Measurements from ENCODE around the gene CROCC2.

Gene CROCC2

GRCh38 chr2:240898108-240898730, 7.9 kb upstream of the CROCC2 start (continued):
- no peak for TF ChIP-seq ZNF140 (tag by site-specific recombination; IDR thresholded peaks at IDR 0.05)
- TF ChIP-seq GLIS2 (tag by site-specific recombination; IDR thresholded peaks at IDR 0.05), result no peak
- TF ChIP-seq ZNF521 (tag by site-specific recombination; IDR thresholded peaks at IDR 0.05), result no peak
- no peak for TF ChIP-seq ZNF266 (tag by site-specific recombination; IDR thresholded peaks at IDR 0.05; ENCODE audit: low read depth)
- no peak for TF ChIP-seq SP3 (tag by site-specific recombination; IDR thresholded peaks at IDR 0.05)
- TF ChIP-seq ZNF398 (tag by site-specific recombination; IDR thresholded peaks at IDR 0.05), result no peak
- TF ChIP-seq ZEB2 (tag by site-specific recombination; IDR thresholded peaks at IDR 0.05), result no peak
- TF ChIP-seq ZNF664 (tag by site-specific recombination; IDR thresholded peaks at IDR 0.05), result no peak
- TF ChIP-seq OVOL3 (tag by site-specific recombination; IDR thresholded peaks at IDR 0.05), result no peak
- no peak for TF ChIP-seq ZNF366 (tag by site-specific recombination; conservative IDR thresholded peaks at IDR 0.05)
- TF ChIP-seq, protein P1, sequence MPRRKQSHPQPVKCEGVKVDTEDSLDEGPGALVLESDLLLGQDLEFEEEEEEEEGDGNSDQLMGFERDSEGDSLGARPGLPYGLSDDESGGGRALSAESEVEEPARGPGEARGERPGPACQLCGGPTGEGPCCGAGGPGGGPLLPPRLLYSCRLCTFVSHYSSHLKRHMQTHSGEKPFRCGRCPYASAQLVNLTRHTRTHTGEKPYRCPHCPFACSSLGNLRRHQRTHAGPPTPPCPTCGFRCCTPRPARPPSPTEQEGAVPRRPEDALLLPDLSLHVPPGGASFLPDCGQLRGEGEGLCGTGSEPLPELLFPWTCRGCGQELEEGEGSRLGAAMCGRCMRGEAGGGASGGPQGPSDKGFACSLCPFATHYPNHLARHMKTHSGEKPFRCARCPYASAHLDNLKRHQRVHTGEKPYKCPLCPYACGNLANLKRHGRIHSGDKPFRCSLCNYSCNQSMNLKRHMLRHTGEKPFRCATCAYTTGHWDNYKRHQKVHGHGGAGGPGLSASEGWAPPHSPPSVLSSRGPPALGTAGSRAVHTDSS (tag by site-specific recombination; IDR thresholded peaks at IDR 0.05), result no peak

DNA sequence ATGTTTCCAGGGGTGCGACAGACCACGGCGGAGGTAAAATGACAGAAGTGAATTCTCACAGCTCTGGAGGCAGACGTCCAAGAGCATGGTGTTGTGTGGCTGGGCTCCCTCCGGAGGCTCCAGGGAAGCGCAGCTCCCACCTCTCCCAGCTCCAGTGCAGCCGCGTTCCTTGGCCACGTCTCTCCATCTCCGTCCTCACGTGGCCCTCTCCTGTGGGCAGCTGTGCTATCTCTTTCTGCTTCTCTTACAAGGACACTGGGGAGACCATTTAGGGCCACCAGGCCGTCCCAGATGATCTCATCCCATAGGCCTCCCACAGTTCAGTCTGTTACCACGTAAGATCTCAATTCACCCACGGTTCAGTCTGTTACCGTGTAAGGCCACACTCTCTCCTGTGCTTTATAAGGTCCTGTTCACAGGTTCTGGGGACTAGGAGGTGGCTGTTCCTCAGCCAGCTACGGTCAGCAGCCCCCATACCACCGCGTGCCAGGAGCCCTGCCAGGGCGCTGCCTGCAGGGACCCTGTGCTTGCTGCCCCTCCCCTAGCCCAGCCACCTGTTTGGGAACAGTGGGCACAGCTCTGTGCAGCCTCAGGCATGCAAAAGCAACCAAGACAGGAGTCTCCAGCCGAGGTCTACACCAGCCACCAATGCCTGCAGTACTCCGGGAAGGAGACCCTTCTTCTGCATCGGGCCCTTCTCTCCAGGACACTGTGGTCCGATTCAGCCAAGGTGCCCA, 7.2 kb upstream of the CROCC2 start:
- TF ChIP-seq ZNF398 (tag by site-specific recombination; IDR thresholded peaks at IDR 0.05) (no peak), ZNF610 (tag by site-specific recombination; IDR thresholded peaks at IDR 0.05; ENCODE audit: borderline replicate concordance) (no peak), ZNF138 (tag by site-specific recombination; IDR thresholded peaks at IDR 0.05; ENCODE audit: borderline replicate concordance) (no peak), ZBTB17 (tag by site-specific recombination; IDR thresholded peaks at IDR 0.05) (no peak), ZIC2 (tag by site-specific recombination; IDR thresholded peaks at IDR 0.05) (peak; percentile 32; the same call in 1 of the 2 replicates), ZNF510 (tag by site-specific recombination; IDR thresholded peaks at IDR 0.05; ENCODE audit: insufficient replicate concordance) (no peak), ZNF571 (tag by site-specific recombination; IDR thresholded peaks at IDR 0.05) (no peak), ZNF221 (tag by site-specific recombination; IDR thresholded peaks at IDR 0.05; ENCODE audit: borderline replicate concordance) (no peak), ZFHX2 (tag by site-specific recombination; conservative IDR thresholded peaks at IDR 0.05) (0 out of 2 replicates have a peak, but pooled peaks have one; percentile 10), ZFP69B (tag by site-specific recombination; IDR thresholded peaks at IDR 0.05) (no peak), KLF1 (tag by site-specific recombination; IDR thresholded peaks at IDR 0.05) (no peak), ZNF501 (tag by site-specific recombination; IDR thresholded peaks at IDR 0.05) (no peak), INSM2 (tag by site-specific recombination; IDR thresholded peaks at IDR 0.05) (no peak), GLIS1 (tag by site-specific recombination; IDR thresholded peaks at IDR 0.05) (peak; percentile 72), GLI4 (tag by site-specific recombination; IDR thresholded peaks at IDR 0.05) (no peak)
- TF ChIP-seq, protein P2, sequence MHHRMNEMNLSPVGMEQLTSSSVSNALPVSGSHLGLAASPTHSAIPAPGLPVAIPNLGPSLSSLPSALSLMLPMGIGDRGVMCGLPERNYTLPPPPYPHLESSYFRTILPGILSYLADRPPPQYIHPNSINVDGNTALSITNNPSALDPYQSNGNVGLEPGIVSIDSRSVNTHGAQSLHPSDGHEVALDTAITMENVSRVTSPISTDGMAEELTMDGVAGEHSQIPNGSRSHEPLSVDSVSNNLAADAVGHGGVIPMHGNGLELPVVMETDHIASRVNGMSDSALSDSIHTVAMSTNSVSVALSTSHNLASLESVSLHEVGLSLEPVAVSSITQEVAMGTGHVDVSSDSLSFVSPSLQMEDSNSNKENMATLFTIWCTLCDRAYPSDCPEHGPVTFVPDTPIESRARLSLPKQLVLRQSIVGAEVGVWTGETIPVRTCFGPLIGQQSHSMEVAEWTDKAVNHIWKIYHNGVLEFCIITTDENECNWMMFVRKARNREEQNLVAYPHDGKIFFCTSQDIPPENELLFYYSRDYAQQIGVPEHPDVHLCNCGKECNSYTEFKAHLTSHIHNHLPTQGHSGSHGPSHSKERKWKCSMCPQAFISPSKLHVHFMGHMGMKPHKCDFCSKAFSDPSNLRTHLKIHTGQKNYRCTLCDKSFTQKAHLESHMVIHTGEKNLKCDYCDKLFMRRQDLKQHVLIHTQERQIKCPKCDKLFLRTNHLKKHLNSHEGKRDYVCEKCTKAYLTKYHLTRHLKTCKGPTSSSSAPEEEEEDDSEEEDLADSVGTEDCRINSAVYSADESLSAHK (tag by site-specific recombination; IDR thresholded peaks at IDR 0.05), result no peak
- Histone ChIP-seq H3K36me3 (ENCODE audit: control insufficient read depth in 2 of 2, insufficient read depth in 1 of 2, low read length in 2 of 2) (no peaks in the 10 kb centered on the region), H3K27ac (ENCODE audit: extremely low read depth, low read depth, low read length) (no peak overlapping the region), H3K4me1 (ENCODE audit: control insufficient read depth, insufficient read depth, low read length) (no peaks in the 10 kb centered on the region), H3K9me3 (ENCODE audit: control insufficient read depth, insufficient read depth, low read depth, low read length) (no peaks in the 10 kb centered on the region), H3K4me3 (ENCODE audit: low read depth, low read length) (no peak overlapping the region)
- CTCF ChIA-PET, result interaction anchor here (0.8 kb wide), 1 partner anchor 13 kb away, joined by 3 read pairs; no protein-coding TSS in a partner anchor
- POLR2A ChIA-PET, result no interaction called here
